NCI-H2107 (cell line): ENCODE results near the gene ANKRD12.

Experiments
- DNase-seq: peaks from one replicate; lab custom pipeline; 2025; lab: John Stamatoyannopoulos, UW

Gene ANKRD12

DNA sequence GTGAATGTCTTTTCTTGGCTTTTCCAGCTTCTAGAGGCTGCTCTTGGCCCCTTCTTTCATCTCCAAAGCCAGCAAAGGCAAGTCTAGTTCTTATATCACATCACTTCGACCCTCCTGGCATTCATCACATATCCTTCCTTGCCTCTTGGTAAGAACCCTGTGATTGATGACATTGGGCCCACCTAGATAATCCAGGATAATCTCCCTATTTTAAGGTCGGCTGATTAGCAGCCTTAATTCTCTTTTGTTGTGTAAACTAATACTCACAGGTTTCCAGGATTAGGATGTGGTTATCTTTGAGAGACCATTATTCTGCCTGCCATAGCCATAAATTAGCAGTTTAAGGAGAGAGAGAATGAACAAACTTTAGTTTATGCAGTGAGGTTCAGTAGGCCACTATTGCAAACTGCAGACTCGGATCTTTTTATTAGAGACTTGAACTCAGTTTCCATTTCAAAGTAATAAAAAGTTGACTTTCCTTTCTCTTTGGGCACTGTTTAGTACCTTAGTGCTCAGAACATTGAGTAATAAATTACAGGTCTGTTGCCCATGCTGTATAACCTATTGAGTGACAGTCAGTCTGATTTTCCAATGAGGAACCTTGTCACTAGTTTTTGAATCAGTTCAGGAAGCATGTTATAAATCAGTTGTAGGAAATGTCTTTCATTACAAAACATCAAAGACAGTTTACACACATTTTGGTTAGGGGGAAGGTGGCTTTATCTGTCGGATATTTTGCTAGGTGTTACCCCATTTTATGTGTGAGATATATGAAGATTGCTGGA is 29.6 kb upstream of the ANKRD12 start:
- no peak for DNase-seq

DNA sequence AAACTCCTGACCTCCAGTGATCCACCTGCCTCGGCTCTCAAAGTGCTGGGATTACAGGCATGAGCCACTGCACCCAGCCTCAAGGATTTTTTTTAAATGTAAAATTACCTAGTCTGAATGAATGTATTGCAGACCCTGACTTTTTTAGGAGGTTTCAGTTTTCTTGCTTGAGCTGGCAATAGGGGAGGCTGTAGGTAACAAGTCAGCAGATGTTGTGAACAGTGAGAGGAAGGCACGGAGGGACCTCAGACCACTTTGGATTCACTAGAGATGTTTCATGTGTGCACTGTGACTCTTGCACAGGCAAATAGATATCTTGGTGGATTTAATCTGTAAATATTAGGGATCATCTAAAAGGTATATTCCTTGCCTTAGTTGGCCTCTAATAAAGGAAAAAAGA is 27.7 kb upstream of the ANKRD12 start:
- no peak for DNase-seq

DNA sequence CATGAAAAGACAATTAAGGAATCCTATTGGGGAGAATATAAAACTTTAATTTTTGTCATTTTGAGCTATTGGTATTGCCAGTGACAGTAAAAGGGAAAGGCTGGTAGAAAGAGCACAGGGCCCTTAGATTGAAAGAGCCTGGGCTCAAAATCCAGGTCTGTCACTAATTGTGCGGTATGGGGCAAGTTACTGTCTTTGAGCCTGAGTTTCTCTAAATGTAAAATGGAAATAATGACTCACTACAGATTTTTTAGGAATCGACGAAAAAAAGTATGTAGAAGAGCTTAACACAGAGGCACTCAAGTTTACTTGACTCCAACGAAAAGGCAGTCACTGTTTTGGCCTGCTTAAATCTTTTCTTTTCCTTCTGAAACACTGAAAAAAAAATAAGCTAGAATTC is 27.1 kb upstream of the ANKRD12 start:
- no peak for DNase-seq

DNA sequence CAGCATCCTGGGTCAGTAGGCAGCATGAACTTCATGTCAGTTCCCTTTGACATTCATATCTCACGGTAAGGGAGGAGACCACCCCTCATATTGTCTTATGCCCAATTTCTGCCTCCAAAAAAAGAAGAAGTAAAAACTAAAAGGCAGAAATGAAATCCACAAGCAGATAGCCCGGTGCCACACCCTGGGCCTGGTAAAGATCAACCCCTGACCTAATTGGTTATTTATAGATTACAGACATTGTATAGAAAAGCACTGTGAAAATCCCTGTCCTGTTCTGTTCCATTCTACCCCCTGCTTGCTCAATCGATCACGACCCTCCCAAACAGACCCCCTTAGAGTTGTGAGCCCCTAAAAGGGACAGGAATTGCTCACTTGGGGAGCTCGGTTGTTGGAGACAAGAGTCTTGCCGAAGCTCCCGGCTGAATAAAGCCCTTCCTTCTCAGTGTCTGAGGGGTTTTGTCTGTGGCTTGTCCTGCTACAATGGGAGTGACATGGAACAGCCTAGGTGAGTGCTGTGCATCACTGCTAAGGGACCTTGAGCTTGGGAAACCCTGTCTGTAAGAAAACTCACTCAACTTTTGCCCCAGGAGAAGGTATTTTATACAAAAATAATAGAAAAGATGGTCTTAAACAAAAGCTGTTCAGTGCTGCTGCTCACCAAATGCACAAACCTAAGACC is 23.0 kb upstream of the ANKRD12 start:
- DNase-seq = no peak

DNA sequence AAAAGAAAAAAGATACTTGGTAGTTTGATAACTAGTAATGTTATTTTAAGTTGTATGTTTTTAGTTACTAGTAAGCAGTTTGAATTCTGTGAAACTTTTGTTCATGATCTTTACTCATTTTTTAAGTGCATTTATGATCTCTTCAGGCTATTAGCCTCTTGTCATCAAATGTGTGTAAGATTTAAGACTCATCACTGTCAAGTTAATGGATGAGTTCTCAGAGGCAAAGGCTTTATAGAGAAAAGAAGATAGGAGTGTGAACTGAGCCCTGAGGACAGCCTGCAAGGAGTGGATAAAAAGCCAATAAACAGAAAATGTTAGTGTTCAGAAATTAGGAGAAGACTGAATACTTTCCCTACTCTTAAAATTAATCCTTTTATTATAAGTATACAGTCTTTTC is 20.6 kb upstream of the ANKRD12 start:
- DNase-seq = no peak

DNA sequence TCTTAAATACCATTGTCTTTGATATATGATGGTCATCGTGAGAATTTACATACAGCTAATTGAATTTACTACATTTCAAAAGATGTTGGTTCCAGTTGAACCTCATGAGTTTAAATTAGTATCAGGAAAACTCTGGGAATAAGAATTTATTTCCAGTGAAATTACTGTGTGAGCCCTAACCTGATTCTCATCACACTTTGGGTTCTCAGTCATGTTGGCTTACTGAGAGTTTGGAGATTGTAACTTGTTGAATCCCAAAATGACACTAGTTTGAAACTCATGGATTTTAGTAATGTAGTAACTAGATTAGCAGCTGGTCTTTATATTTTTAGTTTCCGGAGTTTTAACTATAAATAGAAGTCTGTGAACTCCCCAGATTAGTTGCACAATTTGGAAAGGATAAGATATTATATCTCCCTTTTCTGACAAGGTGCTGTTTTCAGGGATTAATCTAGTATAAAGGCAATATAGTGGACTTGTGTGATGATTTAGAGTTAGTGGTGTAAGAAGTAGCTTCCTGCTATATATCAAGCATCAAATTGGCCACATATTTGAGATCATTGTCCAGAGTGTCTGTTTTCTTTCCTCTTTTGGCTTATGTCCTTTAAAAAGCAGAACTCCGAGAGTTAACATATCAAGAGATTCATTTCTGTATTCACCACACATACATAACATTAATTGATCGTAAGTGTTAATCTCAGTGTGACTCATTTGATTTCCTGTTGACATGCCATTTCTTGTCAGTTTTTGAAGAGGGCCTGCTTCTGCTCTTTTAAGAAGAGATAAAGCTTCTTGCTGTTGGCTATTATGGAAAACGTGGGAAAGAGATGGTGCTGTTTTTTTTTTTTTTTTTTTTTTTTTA is 18.4 kb upstream of the ANKRD12 start:
- no peak for DNase-seq

DNA sequence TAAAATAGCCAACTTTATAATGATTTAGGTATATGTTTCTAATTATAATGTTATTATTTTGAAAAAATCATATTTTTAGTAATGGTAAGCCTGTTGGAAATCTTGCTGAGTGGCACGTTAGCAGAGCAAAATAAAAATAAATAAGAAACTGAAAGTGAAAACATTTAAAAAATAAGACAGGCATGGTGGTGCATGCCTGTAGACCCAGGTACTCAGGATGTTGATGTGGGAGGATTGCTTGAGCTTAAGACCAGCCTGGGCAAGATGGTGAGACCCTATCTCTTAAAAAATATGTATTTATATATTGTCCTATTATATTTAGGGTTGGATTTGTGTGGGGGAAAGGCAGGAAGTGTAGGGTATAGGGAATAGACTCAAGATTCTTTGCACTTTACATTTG is 15.8 kb upstream of the ANKRD12 start:
- no peak for DNase-seq

DNA sequence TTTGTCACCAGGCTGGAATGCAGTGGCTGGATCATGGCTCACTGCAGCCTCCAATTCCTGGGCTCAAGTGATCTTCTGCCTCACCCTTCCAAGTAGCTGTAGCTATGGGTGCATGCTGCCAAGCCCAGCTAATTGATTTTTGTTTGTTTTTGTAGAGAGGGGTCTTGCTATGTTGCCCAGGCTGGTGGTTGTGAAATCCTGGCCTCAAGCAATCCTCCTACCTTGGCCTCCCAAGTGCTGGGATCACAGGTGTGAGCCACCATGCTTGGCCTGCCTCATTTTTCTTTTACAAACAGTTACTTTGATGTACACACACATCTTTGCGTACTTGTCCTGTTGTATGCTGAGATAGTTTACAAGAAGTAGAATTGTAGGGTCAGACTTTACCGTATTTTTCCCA is 13.1 kb upstream of the ANKRD12 start:
- DNase-seq = no peak

DNA sequence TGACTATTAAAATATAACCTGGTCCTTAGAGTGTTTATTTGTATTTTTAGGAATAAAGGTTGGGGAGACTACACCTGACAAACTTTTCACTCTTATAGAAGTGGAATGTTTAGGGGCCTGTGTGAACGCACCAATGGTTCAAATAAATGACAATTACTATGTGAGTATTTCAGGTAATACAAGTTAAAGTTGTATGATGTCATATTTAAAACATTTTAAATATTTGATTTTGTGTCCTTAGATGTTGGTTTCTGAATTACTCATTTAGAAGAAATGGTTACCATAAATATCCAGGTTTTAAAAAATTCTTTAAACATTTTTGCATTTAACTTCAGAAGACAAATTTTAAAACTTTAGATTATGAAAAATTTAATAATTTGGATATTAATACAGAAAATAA is 11.8 kb upstream of the ANKRD12 start:
- no peak for DNase-seq

DNA sequence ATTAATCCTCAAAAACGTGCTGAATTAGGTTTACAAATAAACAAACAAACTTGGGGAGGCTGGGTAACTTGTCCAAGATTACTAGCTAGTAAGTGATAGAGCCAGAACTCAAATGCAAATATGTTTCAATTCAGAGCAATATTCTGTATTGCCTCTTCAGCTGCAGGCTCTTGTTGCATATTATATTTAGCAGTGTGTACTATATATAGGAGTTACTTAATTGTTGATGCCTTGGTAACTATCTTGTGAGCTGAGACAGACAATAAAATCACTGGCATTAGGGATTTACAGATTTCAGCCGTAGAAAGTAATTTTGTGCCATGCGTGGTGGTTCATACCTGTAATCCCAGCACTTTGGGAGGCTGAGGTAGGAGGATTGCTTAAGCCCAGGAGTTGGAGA is 10.2 kb upstream of the ANKRD12 start:
- no peak for DNase-seq

DNA sequence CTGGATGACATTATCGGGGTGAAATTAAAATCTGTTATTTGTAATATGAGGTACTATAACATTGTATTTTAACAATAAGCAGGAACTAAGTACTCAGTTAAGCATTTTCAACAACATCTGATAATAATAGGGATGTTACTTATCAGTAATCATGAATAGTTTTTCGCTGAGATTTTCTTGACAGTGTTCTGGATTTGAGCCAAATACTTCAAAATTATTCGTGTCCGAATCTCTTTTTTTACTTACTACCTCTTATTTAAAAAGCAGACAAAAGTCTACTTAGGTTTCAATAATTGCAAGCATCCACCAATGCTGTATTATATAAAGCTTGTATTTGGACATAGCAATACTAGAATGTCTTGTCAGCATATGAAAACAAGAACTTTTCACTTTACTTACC is 6.4 kb upstream of the ANKRD12 start:
- no peak for DNase-seq

DNA sequence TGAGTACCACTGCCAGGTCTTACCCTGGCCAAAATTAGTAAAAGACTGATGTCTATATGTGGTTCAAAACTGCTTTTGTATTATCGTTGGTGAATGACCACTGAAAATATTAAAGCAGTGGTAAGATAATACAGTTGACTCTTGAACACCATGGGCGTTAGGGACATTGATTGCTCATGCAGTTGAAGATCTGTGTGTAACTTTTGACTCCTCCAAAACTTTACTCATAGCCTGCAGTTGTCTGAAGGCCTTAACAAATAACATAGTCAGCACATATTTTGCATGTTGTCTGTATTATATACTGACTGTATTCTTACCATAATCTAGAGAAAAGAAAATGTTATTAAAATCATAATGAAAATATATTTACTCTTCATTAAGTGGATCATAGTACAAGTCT is 5.8 kb upstream of the ANKRD12 start:
- no peak for DNase-seq

DNA sequence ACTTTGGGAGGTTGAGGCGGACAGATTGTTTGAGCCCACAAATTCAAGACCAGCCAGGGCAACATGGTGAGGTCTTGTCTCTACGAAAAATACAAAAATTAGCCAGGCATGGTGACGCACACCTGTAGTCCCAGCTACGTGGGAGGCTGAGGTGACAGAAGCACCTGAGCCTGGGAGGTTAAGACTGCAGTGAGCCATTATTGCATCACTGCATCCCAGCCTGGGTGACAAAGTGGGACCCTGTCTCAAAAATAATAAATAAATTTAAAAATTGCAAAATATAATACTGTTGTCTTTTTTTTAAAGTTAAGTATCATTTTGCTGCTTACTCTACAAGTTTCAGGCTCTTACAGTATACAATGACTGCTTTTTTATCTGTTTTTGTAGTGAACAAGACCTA is 4.0 kb upstream of the ANKRD12 start:
- DNase-seq = no peak

DNA sequence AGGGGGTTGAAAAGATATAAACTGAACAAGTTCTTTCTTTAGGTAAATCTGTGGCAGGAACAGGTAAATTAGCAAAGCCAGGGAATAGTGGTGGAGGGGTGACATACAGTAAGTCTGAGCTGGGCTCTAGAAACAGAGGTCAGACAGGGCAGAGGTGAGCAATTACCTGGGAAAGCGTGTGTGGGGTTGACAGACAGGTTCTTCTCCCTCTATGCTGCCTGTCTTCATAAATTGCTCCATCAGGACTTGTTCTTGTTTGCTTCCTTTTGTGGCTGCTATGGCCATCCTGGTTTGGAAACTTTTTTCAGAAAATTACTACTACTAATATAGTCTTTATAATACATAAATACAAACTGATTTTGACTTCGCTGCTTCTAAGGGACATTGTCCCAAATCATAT is 3.4 kb upstream of the ANKRD12 start:
- no peak for DNase-seq

DNA sequence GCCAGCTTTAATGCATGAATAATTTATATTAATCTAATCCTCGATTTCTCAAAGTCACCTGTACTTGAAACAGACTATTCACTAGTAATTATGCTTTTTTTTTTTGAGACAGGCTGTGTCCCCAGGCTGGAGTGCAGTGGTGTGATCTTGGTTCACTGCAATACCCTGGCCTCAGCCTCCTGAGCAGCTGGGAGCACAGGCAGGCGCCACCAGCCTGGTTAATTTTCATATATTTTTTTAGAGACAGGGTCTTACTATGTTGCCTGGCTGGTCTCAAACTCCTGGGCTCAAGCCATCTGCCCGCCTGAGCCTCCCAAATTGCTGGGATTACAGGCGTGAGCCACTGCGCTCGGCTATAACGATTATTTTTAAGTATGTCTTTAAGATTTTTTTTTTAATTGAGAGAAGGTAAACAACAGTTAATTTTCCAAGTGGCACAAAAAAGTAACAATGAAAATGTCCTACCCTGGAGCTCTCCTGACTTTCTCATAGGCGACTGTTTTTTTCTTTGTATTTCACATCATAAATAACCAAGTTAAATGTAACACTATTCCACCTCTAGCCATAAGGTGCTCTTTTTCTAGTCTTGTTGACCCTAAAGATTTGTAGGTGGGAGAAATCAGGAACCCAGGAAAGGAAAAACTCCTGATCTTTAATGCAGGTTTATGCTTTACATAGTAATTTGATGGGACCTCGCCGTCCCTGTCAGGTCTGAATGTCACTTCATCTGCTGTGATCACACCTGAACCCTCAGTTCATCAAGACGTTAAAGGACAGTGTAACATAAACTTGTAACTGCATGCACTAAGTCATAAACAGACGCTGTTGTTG is 1.3 kb upstream of the ANKRD12 start:
- no peak for DNase-seq

DNA sequence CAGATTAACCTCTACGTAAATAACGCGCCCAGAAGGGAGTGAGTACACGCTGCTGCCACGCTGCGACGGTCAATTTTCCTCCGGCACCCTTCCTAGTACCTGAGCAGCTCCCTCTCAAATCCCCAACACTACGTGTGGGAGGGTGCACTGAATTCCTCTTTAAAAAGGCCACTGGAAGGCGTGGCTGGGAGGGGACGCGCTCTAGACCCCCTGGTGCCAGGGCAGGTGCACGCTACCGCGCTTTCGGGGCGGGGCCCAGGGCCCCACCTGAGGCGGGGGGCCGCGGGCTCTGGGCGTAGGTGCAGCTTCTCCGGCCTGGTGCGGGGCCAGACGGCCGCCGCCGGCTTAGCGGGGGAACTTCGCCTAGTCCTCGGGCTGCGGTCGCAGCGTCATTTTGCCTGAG is 668 bp upstream of the ANKRD12 start:
- DNase-seq = peak; percentile 33

DNA sequence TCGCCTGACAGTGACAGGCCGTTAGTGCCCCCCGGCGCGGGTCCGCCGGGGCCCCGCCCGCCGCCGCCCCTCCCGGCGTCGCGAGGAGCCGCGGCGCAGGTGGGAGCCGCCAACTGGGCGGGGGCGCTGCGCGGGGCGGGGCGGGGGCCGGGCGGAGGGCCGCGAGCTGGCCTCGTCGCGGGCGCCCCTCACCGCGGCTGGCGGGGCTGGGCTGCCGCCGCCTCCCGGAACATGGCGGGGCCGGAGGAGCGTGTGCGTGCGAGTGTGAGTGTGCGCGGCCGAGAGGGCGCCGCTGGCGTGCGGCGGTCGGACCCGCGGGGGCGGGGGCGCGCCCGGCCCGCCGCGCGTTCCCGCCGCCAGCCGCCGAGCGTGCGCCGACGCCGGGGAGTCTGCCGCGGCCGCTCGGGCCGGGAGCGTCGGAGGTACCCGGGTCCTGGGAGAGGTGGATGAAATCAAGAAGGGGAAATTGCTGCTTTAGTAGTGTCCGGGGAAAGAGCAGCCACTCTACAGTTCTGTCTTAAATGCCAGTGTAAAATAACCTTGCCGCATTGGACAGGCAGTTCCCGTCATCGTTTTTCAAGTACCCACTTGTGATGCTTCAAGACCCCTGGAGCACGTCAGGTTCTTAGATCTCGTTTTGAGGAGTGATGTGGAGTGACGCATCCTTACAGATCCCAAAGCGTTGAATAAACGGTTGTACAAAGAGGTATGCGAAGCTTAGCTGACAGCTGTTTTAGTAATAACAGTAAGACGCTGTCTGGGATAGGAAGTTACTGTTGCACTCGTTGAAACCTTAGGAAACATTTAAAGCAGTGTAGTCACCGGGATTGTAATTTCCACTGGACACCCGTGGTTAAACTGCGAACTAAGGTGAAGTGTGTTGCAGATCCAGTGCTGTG is 836 bp downstream of the ANKRD12 start:
- peak; percentile 25 for DNase-seq

DNA sequence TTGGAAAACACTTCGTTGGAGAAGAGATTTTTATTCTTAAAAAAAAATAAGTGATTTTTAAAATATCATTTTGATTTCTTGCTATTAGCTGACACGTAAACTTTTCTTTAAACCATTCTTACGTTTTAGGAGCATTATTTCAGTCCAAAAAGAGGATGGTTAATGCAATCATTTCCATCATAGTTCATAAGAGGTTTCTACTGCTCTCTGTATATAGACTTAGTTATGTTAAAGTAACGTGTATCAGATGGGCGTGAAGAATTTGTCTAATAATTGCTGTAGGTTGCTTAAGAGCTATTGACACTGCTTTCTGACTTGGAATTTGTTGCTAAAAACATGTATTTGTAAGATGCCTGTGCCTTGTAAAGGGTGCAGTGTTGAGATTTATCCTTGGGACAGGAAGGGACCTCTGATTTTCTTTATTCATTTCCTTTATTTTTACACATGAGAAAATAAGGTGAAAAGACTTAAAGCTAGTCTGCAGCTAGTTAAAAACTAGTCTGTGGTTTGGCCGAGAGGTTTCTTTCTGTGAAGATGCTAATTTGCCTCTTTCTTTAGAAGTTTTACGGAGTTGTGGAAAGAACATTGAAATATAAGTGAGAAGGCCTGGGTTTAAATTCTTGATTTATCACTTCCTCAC is 2.9 kb downstream of the ANKRD12 start:
- DNase-seq = no peak

DNA sequence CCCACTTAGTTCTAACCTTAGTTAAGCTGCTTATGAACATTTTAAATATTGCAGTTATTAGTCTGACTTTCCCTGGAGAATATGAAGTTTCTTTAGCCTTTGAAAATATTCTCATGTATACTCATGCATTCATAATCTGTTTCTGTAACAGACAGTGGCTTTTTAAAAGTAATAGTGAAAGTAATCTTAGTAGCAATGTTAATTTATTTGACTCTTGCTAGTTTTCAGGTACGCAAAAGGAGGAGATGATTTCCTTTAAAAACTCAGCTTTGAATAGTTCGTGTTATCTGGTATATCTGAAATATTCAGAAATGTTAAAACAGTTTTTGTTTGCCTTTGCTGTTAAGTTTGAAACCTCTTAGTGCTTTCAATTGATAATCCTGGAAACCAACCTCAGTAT is 3.8 kb downstream of the ANKRD12 start:
- no peak for DNase-seq

DNA sequence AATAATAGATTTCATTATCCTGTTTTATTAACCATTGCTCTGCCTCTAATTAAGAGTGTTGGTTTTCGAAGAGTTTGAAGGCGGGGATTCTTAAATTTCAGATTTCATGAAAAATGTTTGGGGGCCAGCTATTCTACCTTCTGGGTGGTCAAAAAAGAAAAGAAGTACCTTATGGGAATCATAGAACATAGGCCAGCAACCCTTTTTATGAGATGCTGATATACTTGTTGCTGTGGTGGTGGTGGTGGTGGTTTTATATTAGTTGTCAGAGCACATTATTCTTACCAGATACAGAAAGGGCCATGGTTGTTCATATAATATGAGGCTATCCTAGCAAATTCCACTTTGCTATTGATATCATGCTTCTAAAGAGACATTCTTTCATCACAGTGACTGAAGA is 4.4 kb downstream of the ANKRD12 start:
- DNase-seq = no peak

DNA sequence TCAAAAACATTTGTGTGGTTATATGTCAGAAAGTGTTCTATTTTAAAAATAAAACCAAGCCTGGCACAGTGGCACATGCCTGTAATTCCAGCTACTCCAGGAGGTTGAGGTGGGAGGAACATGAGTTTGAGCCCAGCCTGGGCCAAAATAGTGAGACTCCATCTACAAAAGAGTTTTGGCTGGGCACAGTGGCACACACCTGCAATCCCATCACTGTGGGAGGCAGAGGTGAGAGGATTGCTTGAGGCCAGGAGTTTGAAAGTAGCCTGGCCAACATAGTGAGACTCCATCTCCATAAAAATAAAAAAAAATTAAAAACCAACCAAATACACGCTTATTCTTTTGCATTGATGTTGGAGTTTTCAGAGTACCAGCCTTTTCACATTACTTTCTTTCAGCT is 9.6 kb downstream of the ANKRD12 start:
- DNase-seq = no peak
